KOPT-K1 (cell line): Measurements from ENCODE around the gene ZNRF3.

Source experiments
- H3K27ac ChIP-seq: fragments of 200-600 bp; sonication (generic); 2 replicates; pipeline ENCODE4 v1.5.1; 2016; ENCODE audit warnings: antibody characterized with exemption, mild to moderate bottlenecking, low read depth, low read length; ENCODE audit not compliant: poor library complexity, severe bottlenecking
- H3K36me3 ChIP-seq: fragments of 200-600 bp; sonication (generic); 2 replicates; pipeline ENCODE4 v1.5.1; 2017; ENCODE audit warnings: antibody characterized with exemption, mild to moderate bottlenecking, low read length, moderate library complexity; ENCODE audit not compliant: insufficient read depth
- H3K9me3 ChIP-seq: fragments of 200-600 bp; sonication (generic); 2 replicates; pipeline ENCODE4 v1.5.1; 2017; ENCODE audit warnings: antibody characterized with exemption, low read length, mild to moderate bottlenecking; ENCODE audit not compliant: insufficient read depth, poor library complexity, severe bottlenecking

The ZNRF3 gene

GRCh38 chr22:29040385-29041275 is 157.3 kb downstream of the ZNRF3 start:
- H3K9me3 ChIP-seq, result no peaks in the 10 kb centered on the region
- H3K27ac ChIP-seq, result no peak overlapping the region
- no peaks in the 10 kb centered on the region for H3K36me3 ChIP-seq

GRCh38 chr22:29041408-29041807 is 158.0 kb downstream of the ZNRF3 start:
- Histone ChIP-seq H3K27ac (no peak overlapping the region), H3K9me3 (no peaks in the 10 kb centered on the region), H3K36me3 (no peaks in the 10 kb centered on the region)

- H3K9me3 ChIP-seq, result no peaks in the 10 kb centered on the region
- H3K36me3 ChIP-seq, result no peaks in the 10 kb centered on the region
- no peak overlapping the region for H3K27ac ChIP-seq
These were observed 160.7 kb downstream of the ZNRF3 start for GRCh38 chr22:29043906-29044575.

- Histone ChIP-seq H3K36me3 (no peaks in the 10 kb centered on the region), H3K9me3 (no peaks in the 10 kb centered on the region), H3K27ac (no peak overlapping the region)
These were observed 161.3 kb downstream of the ZNRF3 start for GRCh38 chr22:29044657-29045176.

- Histone ChIP-seq H3K36me3 (no peaks in the 10 kb centered on the region), H3K9me3 (no peaks in the 10 kb centered on the region), H3K27ac (no peak overlapping the region)
These were observed 165.7 kb downstream of the ZNRF3 start for GRCh38 chr22:29048822-29049654.

- H3K27ac ChIP-seq, result no peak overlapping the region
- H3K9me3 ChIP-seq, result no peaks in the 10 kb centered on the region
- no peaks in the 10 kb centered on the region for H3K36me3 ChIP-seq
These were observed 166.4 kb downstream of the ZNRF3 start for GRCh38 chr22:29049655-29050263.

- Histone ChIP-seq H3K9me3 (no peaks in the 10 kb centered on the region), H3K36me3 (no peaks in the 10 kb centered on the region), H3K27ac (no peak overlapping the region)
These were observed 167.1 kb downstream of the ZNRF3 start for GRCh38 chr22:29050457-29050856.

GRCh38 chr22:29053048-29053702 is 169.8 kb downstream of the ZNRF3 start:
- H3K27ac ChIP-seq, result no peak overlapping the region
- H3K9me3 ChIP-seq, result no peaks in the 10 kb centered on the region
- H3K36me3 ChIP-seq, result no peaks in the 10 kb centered on the region

GRCh38 chr22:29054251-29054767 is 170.9 kb downstream of the ZNRF3 start:
- H3K36me3 ChIP-seq, result no peaks in the 10 kb centered on the region
- no peaks in the 10 kb centered on the region for H3K9me3 ChIP-seq
- no peak overlapping the region for H3K27ac ChIP-seq

GRCh38 chr22:29055192-29055830 is 171.9 kb downstream of the ZNRF3 start:
- Histone ChIP-seq H3K36me3 (no peaks in the 10 kb centered on the region), H3K27ac (no peak overlapping the region), H3K9me3 (no peaks in the 10 kb centered on the region)

GRCh38 chr22:29056472-29056871 is 173.1 kb downstream of the ZNRF3 start:
- Histone ChIP-seq H3K27ac (no peak overlapping the region), H3K36me3 (no peaks in the 10 kb centered on the region), H3K9me3 (no peaks in the 10 kb centered on the region)

GRCh38 chr22:29060251-29060869 is 177.0 kb downstream of the ZNRF3 start:
- H3K27ac ChIP-seq, result no peak overlapping the region

GRCh38 chr22:29060931-29061330 is 177.6 kb downstream of the ZNRF3 start:
- no peaks in the 10 kb centered on the region for H3K36me3 ChIP-seq
- H3K27ac ChIP-seq, result no peak overlapping the region

More at GRCh38 chr22:29060251-29060869, 177.0 kb downstream of the ZNRF3 start:
- Histone ChIP-seq H3K36me3 (no peaks in the 10 kb centered on the region), H3K9me3 (no peaks in the 10 kb centered on the region)

More at GRCh38 chr22:29060931-29061330, 177.6 kb downstream of the ZNRF3 start:
- no peaks in the 10 kb centered on the region for H3K9me3 ChIP-seq
